Cerebellar cortex (tissue), 1 donor: ENCODE data around the gene IL5RA.

ENCODE experiments used
- DNase-seq: peaks from one replicate; pipeline ENCODE4 v3.0.0-alpha.2; 2015; ENCODE audit warnings: low spot score

IL5RA gene, protein sequence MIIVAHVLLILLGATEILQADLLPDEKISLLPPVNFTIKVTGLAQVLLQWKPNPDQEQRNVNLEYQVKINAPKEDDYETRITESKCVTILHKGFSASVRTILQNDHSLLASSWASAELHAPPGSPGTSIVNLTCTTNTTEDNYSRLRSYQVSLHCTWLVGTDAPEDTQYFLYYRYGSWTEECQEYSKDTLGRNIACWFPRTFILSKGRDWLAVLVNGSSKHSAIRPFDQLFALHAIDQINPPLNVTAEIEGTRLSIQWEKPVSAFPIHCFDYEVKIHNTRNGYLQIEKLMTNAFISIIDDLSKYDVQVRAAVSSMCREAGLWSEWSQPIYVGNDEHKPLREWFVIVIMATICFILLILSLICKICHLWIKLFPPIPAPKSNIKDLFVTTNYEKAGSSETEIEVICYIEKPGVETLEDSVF

DNA sequence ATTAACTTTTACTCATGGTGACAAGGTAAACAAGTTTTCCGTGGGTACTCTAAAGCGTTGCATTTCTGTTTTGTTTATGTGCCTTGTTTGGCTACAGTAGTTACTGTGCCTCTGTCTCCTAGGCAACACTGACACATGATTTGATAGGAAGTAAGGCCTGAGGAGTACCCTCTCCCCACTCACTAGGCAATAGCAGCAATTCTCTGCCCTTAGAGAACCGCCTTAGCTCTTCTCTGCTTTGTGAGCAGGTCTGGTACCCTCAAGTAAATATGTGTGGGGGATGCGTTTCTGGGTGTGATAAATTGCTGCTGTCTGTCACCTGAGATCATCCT, at the start of gene IL5RA:
IL5RA (minus strand) TSS at position 76 of the 332 bp plus-strand sequence. CDS start 5,390 bp downstream, outside the sequence.
- DNase-seq: no peak

DNA sequence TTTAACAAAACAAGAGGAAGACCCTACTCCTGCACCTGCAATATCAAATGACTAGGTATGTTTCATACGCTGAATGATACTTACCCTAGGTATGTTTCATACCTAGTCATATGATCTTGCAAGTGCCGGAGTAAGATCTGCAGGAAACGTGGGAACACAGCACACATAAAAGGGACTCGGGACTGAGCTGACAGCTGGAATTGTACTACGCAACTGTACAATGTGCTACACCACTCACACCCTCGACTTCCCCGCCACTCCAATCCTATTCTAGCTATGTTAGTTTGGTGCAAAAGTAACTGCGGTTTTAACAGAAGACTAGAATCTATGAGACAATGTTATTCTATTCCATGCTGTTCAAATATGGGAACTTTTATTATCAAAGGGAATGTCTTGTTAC, 47.3 kb upstream of the IL5RA start:
- no peak for DNase-seq

DNA sequence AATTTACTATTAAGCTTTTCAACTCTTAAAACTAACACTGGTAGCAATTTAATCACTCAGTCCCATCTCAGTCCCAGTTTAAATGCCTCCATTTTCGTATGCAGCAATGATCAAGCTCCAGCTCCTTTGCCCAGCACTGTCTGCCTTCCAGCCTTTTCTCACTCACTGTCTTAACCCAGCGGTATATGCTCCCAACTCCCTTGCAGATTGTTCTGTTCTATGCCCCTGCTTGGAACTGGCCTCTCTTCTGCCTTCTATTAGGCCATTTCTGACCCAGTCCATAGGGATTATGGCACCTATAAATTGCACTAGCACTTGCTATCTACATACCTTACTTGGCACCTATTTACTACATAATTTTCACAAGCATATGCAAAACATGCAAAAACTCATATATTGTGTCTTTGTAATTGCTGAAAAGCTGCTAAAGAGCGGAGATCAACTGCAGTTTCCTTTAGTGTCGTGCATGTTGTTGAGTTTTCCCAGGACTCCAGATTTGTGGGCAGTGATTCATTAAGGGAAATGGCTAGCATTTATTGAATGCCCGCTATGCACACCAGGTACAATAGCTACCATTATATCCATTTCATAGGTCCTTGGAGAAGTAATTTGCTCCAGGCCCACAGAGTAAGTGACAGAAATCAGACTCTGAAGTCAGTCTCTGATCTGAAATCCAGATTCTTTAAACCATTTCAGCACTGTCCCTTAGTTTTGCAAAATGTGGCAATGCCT, 44.9 kb upstream of the IL5RA start:
- no peak for DNase-seq

DNA sequence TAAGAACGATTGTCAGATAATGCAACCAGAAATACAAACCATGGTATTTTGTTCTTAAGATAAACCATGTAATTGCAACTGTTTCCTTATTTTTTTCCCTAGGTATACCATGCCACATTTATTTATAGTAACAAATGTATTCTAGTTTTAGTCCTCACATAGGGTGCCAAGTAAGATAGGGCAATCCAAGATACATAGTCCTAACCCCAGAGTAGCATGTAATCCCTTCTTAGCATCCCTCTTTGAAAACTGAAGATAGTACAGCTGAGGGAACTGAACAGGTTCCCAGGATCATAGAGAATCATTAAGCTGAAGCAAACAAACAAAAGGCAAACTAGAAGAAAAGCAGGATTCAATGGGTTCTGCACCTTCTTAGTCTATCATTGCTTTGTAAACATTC, 41.3 kb upstream of the IL5RA start:
- no peak for DNase-seq

DNA sequence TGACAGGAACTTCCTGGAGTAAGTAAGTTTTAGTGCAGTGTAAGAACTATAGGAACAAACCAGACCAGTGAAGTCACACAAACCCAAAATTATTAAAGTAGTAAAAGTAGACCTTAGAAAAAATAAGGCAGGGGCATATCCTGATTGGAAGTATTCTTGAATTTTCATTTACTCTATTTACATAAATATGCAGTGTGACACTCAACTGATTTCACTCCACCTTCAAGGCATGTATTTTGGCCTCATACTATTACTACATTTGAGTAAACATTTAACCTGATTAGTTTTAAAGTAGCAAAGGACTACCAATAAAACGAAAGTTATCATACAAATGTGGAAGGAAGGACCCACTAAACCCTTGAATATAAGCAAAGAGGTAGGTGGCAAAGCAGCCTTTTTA, 39.4 kb upstream of the IL5RA start:
- DNase-seq: no peak

DNA sequence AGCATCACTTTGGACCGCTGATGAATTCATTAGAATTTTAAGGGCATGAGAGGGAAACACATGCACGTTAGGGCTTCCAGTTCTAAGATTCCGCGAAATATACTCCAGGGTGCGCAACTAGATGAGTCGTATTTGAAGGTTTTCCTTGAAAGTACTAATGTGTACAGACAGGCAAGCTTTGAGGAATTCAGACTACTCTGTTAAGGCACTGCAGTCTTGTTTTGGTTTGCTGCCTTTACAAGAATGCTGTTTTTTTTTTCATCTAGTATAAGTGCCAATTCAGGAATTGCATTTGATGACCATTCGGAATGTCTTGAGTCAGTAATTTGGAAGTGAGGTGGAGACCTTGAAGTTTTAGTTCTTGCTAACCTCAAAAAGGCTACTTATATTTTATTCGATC, 35.7 kb upstream of the IL5RA start:
- DNase-seq: no peak

DNA sequence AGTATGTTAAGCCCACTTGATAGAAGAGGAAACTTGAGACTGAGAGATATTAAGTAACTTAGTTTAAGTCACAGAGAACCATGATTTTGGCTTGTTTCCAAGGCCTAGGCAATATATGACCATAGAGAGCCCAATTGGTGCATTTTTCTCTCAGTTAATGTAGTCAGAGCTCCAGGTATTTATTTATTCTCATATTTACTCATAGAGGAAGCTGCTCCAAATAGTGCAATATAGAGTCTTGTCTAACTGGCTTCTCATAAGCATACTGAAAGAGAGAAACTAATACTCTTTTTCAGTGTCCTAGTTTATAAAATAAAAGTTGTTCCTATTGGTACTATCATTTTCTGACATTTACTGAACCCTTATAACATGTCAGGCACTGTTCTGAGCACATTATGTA, 31.8 kb upstream of the IL5RA start:
- no peak for DNase-seq

DNA sequence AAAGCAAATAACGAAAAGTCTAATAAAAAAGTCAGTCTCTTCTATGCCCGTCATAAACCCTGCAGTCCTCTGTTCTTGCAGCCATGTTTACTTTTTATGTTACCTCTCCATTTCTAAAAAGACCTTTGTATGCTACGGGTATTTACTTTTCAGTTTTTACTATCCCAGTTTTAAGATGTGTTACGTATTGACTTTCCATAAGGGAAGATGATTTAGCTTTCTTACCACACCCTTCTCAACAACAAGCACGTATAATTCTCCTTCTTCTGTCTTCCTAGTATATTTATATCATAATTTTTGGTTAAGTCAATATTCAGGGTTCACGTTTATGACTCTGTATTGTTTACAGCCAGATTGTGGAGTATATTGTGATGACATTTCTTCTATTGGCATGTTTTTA, 27.4 kb upstream of the IL5RA start:
- no peak for DNase-seq

DNA sequence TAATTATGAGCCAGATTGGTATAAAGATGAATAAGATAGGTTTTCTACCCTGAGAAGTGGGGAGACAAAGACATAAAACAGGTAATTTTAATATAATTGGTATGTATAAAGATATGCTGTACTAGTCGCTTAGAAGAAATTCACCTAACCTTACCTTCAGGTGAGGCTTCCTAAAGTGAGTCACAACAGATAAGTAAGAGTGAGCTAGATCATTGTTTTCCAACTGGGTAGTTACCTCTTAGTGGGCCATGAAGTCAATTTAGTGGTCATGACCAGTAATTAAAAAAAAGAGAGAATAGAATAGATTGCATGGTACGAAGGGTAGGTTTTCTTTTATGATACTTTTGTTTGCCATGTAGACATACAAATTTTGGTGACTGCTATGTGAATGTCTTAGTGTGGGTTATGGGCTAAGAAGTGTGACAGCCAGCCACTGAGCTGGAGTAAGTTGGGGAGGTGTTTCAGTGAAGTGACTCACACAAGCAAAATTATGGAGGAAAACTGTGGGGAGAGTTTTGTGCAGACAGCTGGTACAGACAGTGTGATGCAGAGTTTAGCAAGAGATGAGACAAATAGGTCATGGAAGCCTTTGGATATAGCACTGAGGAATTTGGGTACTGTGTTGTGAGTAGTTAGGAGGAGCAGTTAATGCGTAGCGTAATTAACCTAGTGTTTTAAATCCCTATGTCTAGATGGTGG, 24.7 kb upstream of the IL5RA start:
- DNase-seq: no peak

DNA sequence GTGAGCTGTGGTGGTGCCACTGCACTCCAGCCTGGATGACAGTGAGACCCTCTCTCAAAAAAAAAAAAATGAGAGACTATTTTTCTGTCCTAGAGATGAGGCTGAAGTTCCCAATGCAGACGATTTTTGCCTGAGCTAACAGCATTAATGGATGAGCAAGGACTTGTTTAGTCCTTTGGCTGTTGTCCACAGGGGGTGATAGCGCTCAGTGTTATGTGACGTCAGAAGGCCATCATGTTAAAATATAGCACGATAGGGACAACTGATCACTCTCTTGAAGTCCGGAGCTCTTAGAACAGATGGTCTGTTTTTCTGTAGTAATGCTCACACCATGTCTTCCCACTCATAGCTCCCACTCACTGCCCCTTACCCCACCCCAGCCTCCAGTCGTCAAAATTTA, 23.3 kb upstream of the IL5RA start:
- DNase-seq: no peak

DNA sequence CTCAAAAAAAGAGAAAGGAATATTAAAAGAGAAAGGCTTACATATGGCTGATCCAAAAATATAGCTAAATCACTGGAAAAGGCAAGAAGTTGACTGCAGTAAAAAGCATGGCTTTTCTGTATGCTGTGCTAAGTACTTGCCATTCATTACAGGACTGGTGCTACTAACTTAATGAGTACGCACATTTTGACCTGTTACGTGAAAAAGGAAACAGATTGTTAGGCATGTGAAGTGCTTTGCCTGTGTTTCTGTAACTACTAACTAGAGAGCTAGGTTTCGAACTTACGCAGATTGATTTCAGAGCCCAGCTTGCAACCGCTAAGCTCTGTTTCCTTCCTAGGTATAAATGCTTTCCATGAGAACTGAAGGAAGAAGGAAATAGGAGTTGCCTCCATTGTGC, 19.4 kb upstream of the IL5RA start:
- DNase-seq: no peak

DNA sequence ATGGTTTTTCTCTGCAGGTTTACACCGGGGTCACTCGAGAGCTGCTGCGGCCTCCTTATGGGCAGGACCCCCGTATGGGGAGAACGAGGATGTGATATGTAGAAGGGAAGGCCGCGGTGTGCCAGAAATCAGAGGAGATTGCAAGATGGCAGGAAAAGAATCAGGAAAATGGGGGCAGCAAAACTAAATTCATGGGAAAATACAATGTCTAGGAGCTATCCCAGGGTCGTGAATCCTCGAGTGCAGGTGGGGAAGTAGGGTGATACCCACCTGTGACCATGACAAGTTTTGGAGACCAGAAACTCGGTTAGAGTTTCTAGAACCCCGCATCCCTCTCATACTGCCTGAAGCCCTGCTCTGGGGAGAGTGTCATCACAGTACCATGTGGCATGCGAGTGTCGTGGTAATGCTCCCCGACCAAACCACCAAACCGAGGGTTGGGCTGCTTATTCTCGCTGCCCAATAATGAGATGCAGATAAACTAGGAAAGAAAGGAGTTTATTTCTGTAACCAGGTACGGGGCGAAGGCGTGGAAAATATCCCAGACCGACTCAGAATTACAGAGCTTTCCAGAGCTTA, 17.3 kb upstream of the IL5RA start:
- DNase-seq: no peak

DNA sequence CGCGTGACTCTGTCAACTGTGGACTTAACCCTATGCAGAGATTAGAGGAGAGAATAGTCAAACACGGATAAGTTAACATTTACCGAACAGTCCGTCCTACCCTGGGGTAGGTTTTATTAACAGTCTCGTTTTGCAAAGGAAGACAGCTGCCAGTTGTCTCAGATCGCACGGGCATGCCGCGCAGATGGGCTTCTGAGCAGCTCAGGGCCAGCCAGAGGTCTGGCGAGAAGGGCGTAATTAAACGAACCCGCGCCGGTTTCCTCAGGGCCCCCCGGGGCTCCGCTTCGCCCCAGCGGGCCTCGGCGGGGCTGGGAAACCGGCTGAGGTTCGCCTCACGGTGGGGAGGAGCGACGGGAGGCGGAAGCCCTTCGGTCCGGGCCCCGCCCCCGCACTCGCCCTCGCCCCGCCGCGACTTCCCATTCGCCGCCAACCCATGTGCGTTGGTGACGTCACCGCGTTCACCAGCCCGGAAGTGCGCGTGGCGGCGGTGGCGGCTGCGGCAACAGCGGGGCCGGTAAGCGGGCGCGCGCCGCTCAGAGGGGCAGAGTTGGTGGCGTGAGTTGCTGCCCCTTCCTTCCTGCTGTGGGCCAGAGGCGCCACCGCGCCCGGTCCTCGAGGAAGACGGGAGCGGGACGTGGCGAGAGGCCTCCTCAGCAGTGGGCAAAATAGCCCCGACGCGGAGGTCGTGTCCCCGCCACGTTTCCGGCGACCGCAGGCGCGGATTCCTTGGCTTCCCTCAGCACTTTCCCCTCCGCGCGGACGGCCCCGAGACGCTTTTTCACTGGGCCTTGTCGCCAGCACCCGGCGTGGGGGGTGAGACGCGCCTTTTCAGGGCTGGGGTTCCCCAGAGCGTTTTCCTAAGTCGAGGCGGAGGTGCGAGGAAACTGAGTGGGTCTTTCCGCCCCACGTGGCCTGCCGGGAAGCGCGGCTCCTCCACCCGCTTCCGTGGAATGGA, 16.6 kb upstream of the IL5RA start, which contains the start of gene TRNT1:
TRNT1 (plus strand) TSS at position 464 of the 955 bp plus-strand sequence. CDS start 2,101 bp downstream, outside the sequence.
- DNase-seq: peak; percentile 91

DNA sequence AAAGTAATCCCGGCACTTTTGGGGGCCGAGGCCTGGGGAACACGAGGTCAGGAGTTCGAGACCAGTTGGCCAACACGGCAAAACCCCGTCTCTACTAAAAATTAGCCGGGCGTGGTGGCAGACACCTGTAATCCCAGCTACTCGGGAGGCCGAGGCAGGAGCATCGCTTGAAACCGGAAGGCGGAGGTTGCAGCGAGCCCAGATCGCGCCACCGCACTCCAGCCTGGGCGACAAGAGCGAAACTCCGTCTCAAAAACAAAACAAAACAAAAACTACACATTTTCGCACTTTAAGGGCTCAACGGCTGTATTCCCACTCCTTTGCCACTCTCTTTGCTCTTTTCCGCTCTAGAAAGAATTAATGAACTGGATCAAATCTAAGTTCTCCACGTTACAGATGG, 15.8 kb upstream of the IL5RA start:
- no peak for DNase-seq

DNA sequence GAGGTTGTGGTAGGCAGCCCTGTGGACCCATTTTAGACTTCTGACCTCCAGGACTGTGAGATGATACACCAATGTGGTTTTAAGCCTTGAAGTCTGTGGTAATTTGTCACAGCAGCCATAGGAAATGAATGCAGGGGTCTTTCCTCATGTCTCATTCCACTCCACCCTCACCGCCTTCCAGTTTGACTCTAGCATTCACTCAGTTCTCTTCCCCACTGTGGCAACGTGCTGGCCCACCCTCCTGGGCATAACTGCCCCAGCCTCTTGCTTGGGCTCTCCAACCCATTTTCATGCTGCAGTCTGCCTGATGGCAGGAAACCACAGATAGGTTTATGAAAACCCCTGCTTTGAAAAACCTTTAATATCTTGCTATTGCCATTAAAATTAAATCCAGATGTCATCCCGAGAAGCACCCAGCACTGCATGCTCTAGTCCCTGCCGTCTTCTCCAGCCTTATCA, 9.2 kb upstream of the IL5RA start:
- DNase-seq: no peak

DNA sequence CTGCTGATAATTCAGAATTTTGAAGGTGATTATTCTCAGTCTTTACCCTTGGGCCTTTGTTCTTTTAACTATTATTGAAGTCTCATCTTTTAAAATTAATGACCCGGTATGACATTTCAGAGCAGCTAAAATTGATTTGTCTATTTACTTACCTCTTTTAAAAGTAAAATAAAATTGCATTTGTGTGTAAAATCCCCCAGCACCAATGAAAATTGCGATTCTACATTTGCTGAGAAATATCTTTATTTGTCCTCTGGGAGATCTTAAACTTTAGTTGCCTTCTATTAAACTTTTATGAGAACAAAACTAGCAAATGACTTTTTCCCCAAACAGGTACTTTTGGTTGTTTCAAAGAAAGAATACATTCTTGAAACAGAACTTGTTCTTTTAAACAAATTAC, 7.5 kb upstream of the IL5RA start:
- no peak for DNase-seq

DNA sequence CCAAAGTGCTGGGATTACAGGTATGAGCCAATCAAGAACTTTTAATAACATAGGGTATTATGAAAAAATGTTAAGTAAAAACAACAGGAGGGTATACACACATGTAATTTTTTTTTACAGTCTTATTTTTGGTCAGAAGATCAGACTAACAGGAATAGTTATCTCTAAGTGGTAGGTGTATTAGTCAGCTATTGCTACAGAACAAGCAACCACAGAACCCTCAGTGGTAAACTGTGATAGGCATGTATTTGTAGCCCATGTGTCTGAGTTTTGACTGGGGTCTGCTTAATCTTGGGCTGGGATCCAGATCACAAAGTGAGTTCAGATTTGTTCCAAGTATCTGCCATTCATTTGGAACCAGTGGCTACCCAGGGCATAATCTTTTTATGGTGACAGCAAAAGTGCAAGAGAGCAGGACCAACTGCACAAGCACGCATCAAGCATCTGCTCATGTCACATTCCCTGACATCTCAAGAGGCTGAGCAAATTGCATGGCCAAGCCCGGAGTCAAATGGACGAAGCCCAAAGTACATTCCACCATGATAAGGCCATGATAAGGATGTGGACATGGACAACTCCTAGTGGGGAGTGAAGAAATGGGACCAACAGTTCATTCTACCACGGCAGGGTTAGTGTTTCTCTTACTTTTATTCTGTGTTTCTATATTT, 3.0 kb upstream of the IL5RA start:
- DNase-seq: no peak

DNA sequence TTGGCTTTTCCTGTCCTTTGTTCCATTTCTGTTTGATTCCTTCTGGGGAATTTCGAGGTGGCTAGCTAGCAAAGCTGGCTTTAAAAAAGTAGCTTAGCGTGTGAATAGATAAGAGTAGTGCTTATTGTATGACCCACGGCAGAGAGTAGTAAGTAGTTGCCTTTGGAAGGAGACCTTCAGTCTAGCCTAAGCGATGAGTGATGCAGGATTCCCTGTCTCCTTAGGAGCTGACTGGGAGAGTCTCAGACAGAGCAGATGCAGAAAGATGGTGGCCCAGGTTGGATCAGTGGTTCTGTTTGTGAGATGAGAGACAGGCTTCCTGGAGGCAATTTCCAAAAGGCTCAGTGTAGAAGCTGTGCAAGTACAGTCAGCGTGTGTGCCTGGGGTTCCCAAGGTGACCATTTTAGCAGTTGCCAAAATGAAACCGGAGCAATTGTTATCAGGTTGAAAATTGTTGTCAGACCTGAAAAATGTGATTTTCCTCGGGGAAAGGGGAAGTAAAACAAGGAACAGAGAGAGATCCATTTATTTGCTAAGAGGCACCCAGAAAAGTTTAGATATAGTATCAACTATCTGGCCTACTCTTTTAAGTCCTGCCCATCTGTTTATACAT, 681 bp upstream of the IL5RA start:
- DNase-seq: no peak

DNA sequence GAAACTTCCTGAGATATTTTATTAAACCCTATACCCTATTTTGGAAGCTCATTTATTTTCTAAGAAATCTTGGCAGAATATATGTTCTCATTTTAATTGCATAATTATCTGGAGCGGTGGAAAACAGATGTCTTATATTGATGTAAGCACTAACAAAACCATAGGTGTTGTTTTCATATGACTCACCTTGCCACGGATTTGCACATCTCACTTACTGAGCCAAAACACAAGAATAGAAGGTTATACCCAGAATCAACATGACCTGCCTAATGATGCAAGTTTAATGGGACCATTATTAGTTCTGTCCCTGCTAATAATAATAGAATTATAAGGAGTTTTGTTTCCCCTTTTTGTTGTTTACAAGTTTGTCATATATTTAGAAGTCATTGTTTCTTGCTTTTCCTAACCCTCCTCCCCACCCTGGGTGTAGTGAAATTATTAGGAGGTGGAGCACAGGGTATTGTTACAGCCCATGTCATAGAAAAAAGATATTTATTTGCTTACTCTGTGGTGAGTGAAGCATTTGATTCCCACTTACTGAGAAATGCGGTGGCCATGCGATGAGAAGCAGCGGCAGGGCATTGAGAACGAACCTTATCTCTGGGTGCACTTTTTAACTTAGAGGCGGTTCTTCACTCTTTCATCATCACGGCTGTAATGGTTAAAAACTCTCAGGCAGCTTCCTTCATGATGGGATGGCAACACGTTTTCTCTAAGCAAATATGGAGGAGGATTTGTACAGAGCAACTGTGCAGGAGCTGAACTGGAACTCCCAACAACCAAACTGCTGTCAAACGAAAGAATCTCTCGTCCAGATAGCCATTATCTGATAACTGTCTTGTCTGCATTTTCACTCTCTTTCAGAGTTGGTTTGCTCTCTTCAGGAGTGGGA, 521 bp downstream of the IL5RA start:
- DNase-seq: no peak
